ENCODE data around the gene LSM6. TPM values are rescaled to one million over a fixed set of nuclear protein-coding genes. Genes with fewer than 3 reads are reported as not detected.

Gene LSM6
- total RNA-seq, 1 experiment from 2014 or later, result 78.3 TPM

- H3K27ac ChIP-seq (ENCODE audit: insufficient read length, low read depth, low read length), result no peak overlapping the region
- no peaks in the 10 kb centered on the region for H4K20me1 ChIP-seq (ENCODE audit: control insufficient read depth, insufficient read depth, insufficient read length)
- no peak overlapping the region for H2AFZ ChIP-seq (ENCODE audit: low read length)
- H3K36me3 Mint-ChIP-seq (ENCODE audit: insufficient read depth in 1 of 3, low read depth in 3 of 3), result no peaks in the 10 kb centered on the region
- H3K18ac ChIP-seq (ENCODE audit: insufficient read length, low read depth, low read length), result no peak overlapping the region
- no peak overlapping the region for H3K56ac ChIP-seq (ENCODE audit: insufficient read length, low read depth, low read length)
- no peaks in the 10 kb centered on the region for H3K4me1 Mint-ChIP-seq
- H4K5ac ChIP-seq (ENCODE audit: insufficient read length, low read depth, low read length), result no peak overlapping the region
- no peak for DNase-seq
- no peak overlapping the region for H2BK15ac ChIP-seq (ENCODE audit: low read depth, low read length)
- no peak overlapping the region for H2BK20ac ChIP-seq (ENCODE audit: low read depth, low read length, poor library complexity, severe bottlenecking)
- no peak overlapping the region for H2BK5ac ChIP-seq (ENCODE audit: insufficient read length, low read length)
- no peaks in the 10 kb centered on the region for H3K4me1 ChIP-seq (ENCODE audit: insufficient read depth, low read length)
- no peak overlapping the region for H2BK12ac ChIP-seq (ENCODE audit: insufficient read length, low read depth, low read length)
- H3K9me3 Mint-ChIP-seq, result no peaks in the 10 kb centered on the region
- no peak overlapping the region for H2BK120ac ChIP-seq (ENCODE audit: low read depth, low read length, poor library complexity, severe bottlenecking)
- no peak overlapping the region for H3K4ac ChIP-seq (ENCODE audit: low read depth, low read length)
- no peak overlapping the region for H3K23ac ChIP-seq (ENCODE audit: insufficient read length, low read depth, low read length)
- H3K4me3 Mint-ChIP-seq, result no peak overlapping the region
- H3K27ac Mint-ChIP-seq, result no peak overlapping the region
- no peaks in the 10 kb centered on the region for H3K27me3 ChIP-seq (ENCODE audit: insufficient read depth, low read length)
- no peak overlapping the region for H4K91ac ChIP-seq (ENCODE audit: insufficient read length, low read depth, low read length)
- no peaks in the 10 kb centered on the region for H3K79me1 ChIP-seq (ENCODE audit: insufficient read depth, low read depth, low read length, poor library complexity, severe bottlenecking)
- no peak overlapping the region for H4K8ac ChIP-seq (replicated peaks; ENCODE audit: insufficient read length, low read depth, low read length)
- TF ChIP-seq CTCF (conservative IDR thresholded peaks at IDR 0.05), result no peak
- H3K9ac ChIP-seq (ENCODE audit: extremely low read depth, insufficient read length, low read length), result no peak overlapping the region
- no peaks in the 10 kb centered on the region for H3K9me3 ChIP-seq (ENCODE audit: control insufficient read depth, low read depth, low read length)
- peaks cover 5% of the 10 kb centered on the region for H3K27me3 Mint-ChIP-seq (ENCODE audit: low read depth)
- H2AK5ac ChIP-seq (ENCODE audit: insufficient read length, low read length), result no peak overlapping the region
- WGBS (ENCODE audit: extremely low coverage, insufficient read length, low lambda C conversion rate), result no CpG with 5 or more reads among the region's 2 CpGs
- H3K4me2 ChIP-seq (ENCODE audit: insufficient read depth, insufficient read length, low read length), result no peak overlapping the region
- no peaks in the 10 kb centered on the region for H3K79me2 ChIP-seq (ENCODE audit: insufficient read depth, low read length)
- no peak overlapping the region for H3T11ph ChIP-seq (ENCODE audit: low read length)
- H3K23me2 ChIP-seq (ENCODE audit: insufficient read length, low read depth, low read length, poor library complexity, severe bottlenecking), result no peaks in the 10 kb centered on the region
- no peak overlapping the region for H3K14ac ChIP-seq (ENCODE audit: insufficient read depth, low read length)
Observed at GRCh38 chr4:146210890-146211289, 35.4 kb downstream of the LSM6 start.
